ENCODE measurements around the gene IQSEC3.
"Not testable (repeated sequence)": the region's sequence is repeated elsewhere in the genome, so short reads cannot be mapped to it uniquely, and the experiment has no call there.

Gene IQSEC3

DNA sequence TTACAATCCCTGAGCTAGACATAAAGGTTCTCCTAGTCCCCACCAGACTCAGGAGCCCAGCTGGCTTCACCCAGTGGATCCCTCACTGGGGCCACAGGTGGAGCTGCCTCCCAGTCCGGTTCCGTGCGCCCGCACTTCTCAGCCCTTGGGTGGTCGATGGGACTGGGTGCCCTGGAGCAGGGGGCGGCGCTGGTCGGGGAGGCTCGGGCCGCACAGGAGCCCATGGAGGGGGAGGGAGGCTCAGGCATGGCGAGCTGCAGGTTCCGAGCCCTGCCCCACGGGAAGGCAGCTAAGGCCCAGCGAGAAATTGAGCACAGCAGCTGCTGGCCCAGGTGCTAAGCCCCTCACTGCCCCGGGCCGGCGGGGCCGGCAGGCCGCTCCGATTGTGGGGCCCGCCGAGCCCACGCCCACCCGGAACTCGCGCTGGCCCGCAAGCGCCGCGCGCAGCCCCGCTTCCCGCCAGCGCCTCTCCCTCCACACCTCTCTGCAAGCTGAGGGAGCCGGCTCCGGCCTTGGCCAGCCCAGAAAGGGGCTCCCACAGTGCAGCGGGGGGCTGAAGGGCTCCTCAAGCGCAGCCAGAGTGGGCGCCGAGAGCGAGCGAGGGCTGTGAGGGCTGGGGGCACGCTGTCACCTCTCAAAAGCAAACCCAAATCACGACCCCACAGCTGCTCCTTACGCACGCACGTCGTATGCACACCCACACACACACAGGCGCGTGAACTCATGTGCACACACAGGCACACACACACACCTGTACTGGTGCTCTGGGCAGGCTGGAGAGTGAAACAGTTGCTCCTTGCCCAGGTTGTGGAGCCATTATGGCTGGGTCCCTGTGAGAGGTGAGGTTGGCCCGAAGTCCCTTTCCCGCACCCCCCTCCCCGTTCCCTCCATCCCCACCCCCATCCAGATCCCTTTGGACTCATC lies 121.7 kb downstream of the IQSEC3 start:
- not testable (repeated sequence) for H3K4me1 ChIP-seq (ENCODE audit: insufficient read depth, low read length); H3K36me3 ChIP-seq (ENCODE audit: insufficient read depth, low read length); H3K27ac ChIP-seq (ENCODE audit: low read depth, low read length); H3K9me3 ChIP-seq (ENCODE audit: low read length); H3K27me3 ChIP-seq (ENCODE audit: control insufficient read depth in 1 of 2, insufficient read depth in 2 of 2, low read length in 2 of 2)
- H3K4me3 ChIP-seq (ENCODE audit: low read depth in 1 of 2, low read length in 2 of 2): peak overlapping the region in 1 of 2 donors; percentile 58
- peak overlapping the region; percentile 21 for H3K9ac ChIP-seq (ENCODE audit: low read length)

- no peak overlapping the region for H3K27ac ChIP-seq (ENCODE audit: low read depth, low read length)
- peaks cover 0 to 3% of the 10 kb centered on the region in 2 donors for H3K27me3 ChIP-seq (ENCODE audit: control insufficient read depth in 1 of 2, insufficient read depth in 2 of 2, low read length in 2 of 2)
- H3K36me3 ChIP-seq (ENCODE audit: insufficient read depth, low read length): no peaks in the 10 kb centered on the region
- H3K9ac ChIP-seq (ENCODE audit: low read length): peak overlapping the region; percentile 21
- H3K4me1 ChIP-seq (ENCODE audit: insufficient read depth, low read length): no peaks in the 10 kb centered on the region
- H3K4me3 ChIP-seq (ENCODE audit: low read depth in 1 of 2, low read length in 2 of 2): peak overlapping the region in 1 of 2 donors; percentile 58
- no peaks in the 10 kb centered on the region for H3K9me3 ChIP-seq (ENCODE audit: low read length)
Measured at GRCh38 chr12:188910-189621, 122.5 kb downstream of the IQSEC3 start.

- Histone ChIP-seq H3K27ac (ENCODE audit: low read depth, low read length) (no peak overlapping the region), H3K27me3 (ENCODE audit: control insufficient read depth in 1 of 2, insufficient read depth in 2 of 2, low read length in 2 of 2) (peaks cover 0 to 3% of the 10 kb centered on the region in 2 donors), H3K4me1 (ENCODE audit: insufficient read depth, low read length) (no peaks in the 10 kb centered on the region), H3K9me3 (ENCODE audit: low read length) (no peaks in the 10 kb centered on the region), H3K4me3 (ENCODE audit: low read depth in 1 of 2, low read length in 2 of 2) (peak overlapping the region in 1 of 2 donors; percentile 58), H3K36me3 (ENCODE audit: insufficient read depth, low read length) (no peaks in the 10 kb centered on the region), H3K9ac (ENCODE audit: low read length) (no peak overlapping the region)
Measured at GRCh38 chr12:189622-189962, 123.0 kb downstream of the IQSEC3 start.

DNA sequence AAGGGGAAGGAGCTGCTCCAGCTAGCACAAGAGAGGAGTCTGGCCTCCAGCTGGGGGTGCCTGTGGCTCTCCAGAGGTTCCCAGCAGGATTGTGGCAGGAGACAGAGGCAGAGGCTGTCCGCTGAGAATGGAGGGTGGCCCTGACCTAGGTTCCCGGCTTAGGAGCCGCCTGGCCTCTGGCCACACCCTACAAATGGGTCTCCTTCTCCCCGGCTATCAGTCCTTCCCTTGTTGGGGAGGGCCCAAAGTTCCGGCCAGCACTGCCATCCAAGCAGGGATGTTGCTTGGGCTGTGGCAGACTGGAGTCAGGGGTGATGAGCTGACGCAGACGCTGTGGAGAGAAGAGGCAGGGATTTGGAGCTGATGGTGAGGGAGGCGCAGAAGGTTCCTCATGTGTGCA lies 124.3 kb downstream of the IQSEC3 start:
- no peaks in the 10 kb centered on the region for H3K9me3 ChIP-seq (ENCODE audit: low read length)
- no peak overlapping the region for H3K27ac ChIP-seq (ENCODE audit: low read depth, low read length)
- no peak overlapping the region for H3K4me3 ChIP-seq (ENCODE audit: low read depth in 1 of 2, low read length in 2 of 2)
- no peaks in the 10 kb centered on the region for H3K4me1 ChIP-seq (ENCODE audit: insufficient read depth, low read length)
- no peaks in the 10 kb centered on the region for H3K36me3 ChIP-seq (ENCODE audit: insufficient read depth, low read length)
- H3K9ac ChIP-seq (ENCODE audit: low read length): no peak overlapping the region
- H3K27me3 ChIP-seq (ENCODE audit: control insufficient read depth in 1 of 2, insufficient read depth in 2 of 2, low read length in 2 of 2): peaks cover 0 to 3% of the 10 kb centered on the region in 2 donors

DNA sequence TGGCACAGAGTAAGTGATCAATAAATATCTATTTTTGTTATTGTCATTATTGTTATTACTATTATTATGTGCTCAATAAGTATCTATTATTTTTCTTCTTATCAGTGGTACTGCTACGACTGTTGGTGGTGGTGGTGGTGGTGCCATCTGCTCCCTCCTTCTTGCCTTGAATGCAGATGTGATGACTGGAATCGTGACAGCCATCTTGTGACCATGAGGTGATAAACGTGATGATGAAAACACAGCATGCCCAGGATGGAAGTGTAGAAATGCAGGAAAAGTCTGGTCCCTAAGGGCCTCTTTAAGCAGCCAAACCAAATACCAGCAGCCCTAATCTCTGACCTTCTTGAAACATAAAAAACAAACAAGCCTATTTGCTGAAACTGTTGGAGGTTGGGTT lies 125.0 kb downstream of the IQSEC3 start:
- no peak overlapping the region for H3K27ac ChIP-seq (ENCODE audit: low read depth, low read length)
- peaks cover 0 to 10% of the 10 kb centered on the region in 2 donors for H3K27me3 ChIP-seq (ENCODE audit: control insufficient read depth in 1 of 2, insufficient read depth in 2 of 2, low read length in 2 of 2)
- no peak overlapping the region for H3K9ac ChIP-seq (ENCODE audit: low read length)
- no peaks in the 10 kb centered on the region for H3K36me3 ChIP-seq (ENCODE audit: insufficient read depth, low read length)
- no peak overlapping the region for H3K4me3 ChIP-seq (ENCODE audit: low read depth in 1 of 2, low read length in 2 of 2)
- no peaks in the 10 kb centered on the region for H3K9me3 ChIP-seq (ENCODE audit: low read length)
- H3K4me1 ChIP-seq (ENCODE audit: insufficient read depth, low read length): no peaks in the 10 kb centered on the region

DNA sequence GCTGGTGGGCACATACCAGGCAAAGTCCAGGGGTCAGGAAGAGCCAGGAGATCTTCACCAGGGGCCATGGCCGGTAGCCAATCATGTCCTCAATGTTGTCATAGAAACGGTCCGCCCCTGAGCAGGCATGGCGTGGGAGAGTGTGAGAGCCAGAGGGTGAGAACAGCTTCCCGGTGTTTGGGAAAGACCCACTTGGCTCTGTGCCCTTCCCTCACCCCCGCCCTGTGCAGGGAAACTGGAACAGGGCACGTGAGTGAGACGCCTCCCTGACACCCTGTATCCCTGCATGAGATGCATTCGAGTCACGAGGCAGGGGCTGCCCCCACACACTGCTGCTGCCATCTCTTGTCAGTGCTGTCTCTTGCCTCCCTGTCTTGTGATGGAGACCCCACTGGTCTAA lies 126.7 kb downstream of the IQSEC3 start:
- H3K4me3 ChIP-seq (ENCODE audit: low read depth in 1 of 2, low read length in 2 of 2): no peak overlapping the region
- H3K36me3 ChIP-seq (ENCODE audit: insufficient read depth, low read length): no peaks in the 10 kb centered on the region
- H3K27me3 ChIP-seq (ENCODE audit: control insufficient read depth in 1 of 2, insufficient read depth in 2 of 2, low read length in 2 of 2): peaks cover 0 to 12% of the 10 kb centered on the region in 2 donors
- H3K9ac ChIP-seq (ENCODE audit: low read length): no peak overlapping the region
- H3K27ac ChIP-seq (ENCODE audit: low read depth, low read length): no peak overlapping the region
- H3K4me1 ChIP-seq (ENCODE audit: insufficient read depth, low read length): no peaks in the 10 kb centered on the region
- H3K9me3 ChIP-seq (ENCODE audit: low read length): no peaks in the 10 kb centered on the region

- Histone ChIP-seq H3K4me3 (ENCODE audit: low read depth in 1 of 2, low read length in 2 of 2) (no peak overlapping the region), H3K9ac (ENCODE audit: low read length) (no peak overlapping the region), H3K9me3 (ENCODE audit: low read length) (no peaks in the 10 kb centered on the region), H3K27me3 (ENCODE audit: control insufficient read depth in 1 of 2, insufficient read depth in 2 of 2, low read length in 2 of 2) (peaks cover 0 to 17% of the 10 kb centered on the region in 2 donors), H3K4me1 (ENCODE audit: insufficient read depth, low read length) (no peaks in the 10 kb centered on the region), H3K27ac (ENCODE audit: low read depth, low read length) (no peak overlapping the region), H3K36me3 (ENCODE audit: insufficient read depth, low read length) (no peaks in the 10 kb centered on the region)
Measured at GRCh38 chr12:194276-194675, 127.7 kb downstream of the IQSEC3 start.

DNA sequence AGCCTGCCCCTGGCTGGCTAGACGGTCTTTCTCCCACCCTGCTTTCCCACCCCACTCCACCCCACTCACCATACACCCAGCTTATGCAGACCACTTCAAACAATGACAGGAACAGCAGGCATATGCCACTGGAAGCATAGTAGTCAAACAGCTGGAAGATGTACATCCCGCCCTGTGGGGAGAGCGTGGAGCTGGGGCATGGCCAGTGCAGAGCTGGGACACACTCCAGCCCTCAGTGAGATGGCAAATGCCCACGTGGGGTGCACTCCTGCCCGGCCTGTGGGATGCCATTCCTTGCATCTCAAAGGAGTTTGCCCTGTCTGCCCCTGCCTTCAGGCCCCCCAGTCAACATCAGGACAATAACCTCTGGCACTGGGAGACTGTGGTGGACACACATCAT lies 128.6 kb downstream of the IQSEC3 start:
- no peaks in the 10 kb centered on the region for H3K4me1 ChIP-seq (ENCODE audit: insufficient read depth, low read length)
- H3K36me3 ChIP-seq (ENCODE audit: insufficient read depth, low read length): no peaks in the 10 kb centered on the region
- H3K9ac ChIP-seq (ENCODE audit: low read length): no peak overlapping the region
- H3K27ac ChIP-seq (ENCODE audit: low read depth, low read length): no peak overlapping the region
- peaks cover 0 to 17% of the 10 kb centered on the region in 2 donors for H3K27me3 ChIP-seq (ENCODE audit: control insufficient read depth in 1 of 2, insufficient read depth in 2 of 2, low read length in 2 of 2)
- H3K9me3 ChIP-seq (ENCODE audit: low read length): no peaks in the 10 kb centered on the region
- no peak overlapping the region for H3K4me3 ChIP-seq (ENCODE audit: low read depth in 1 of 2, low read length in 2 of 2)

- Histone ChIP-seq H3K27ac (ENCODE audit: low read depth, low read length) (no peak overlapping the region), H3K4me3 (ENCODE audit: low read depth in 1 of 2, low read length in 2 of 2) (no peak overlapping the region), H3K36me3 (ENCODE audit: insufficient read depth, low read length) (no peaks in the 10 kb centered on the region), H3K9ac (ENCODE audit: low read length) (no peak overlapping the region), H3K4me1 (ENCODE audit: insufficient read depth, low read length) (no peaks in the 10 kb centered on the region), H3K27me3 (ENCODE audit: control insufficient read depth in 1 of 2, insufficient read depth in 2 of 2, low read length in 2 of 2) (peaks cover 0 to 17% of the 10 kb centered on the region in 2 donors), H3K9me3 (ENCODE audit: low read length) (no peaks in the 10 kb centered on the region)
Measured at GRCh38 chr12:195951-196350, 129.4 kb downstream of the IQSEC3 start.

GRCh38 chr12:196436-196835 lies 129.9 kb downstream of the IQSEC3 start:
- Histone ChIP-seq H3K4me3 (ENCODE audit: low read depth in 1 of 2, low read length in 2 of 2) (no peak overlapping the region), H3K9me3 (ENCODE audit: low read length) (no peaks in the 10 kb centered on the region), H3K27ac (ENCODE audit: low read depth, low read length) (no peak overlapping the region), H3K27me3 (ENCODE audit: control insufficient read depth in 1 of 2, insufficient read depth in 2 of 2, low read length in 2 of 2) (peaks cover 0 to 17% of the 10 kb centered on the region in 2 donors), H3K36me3 (ENCODE audit: insufficient read depth, low read length) (no peaks in the 10 kb centered on the region), H3K9ac (ENCODE audit: low read length) (no peak overlapping the region), H3K4me1 (ENCODE audit: insufficient read depth, low read length) (no peaks in the 10 kb centered on the region)

- Histone ChIP-seq H3K36me3 (ENCODE audit: insufficient read depth, low read length) (no peaks in the 10 kb centered on the region), H3K27me3 (ENCODE audit: control insufficient read depth in 1 of 2, insufficient read depth in 2 of 2, low read length in 2 of 2) (peaks cover 0 to 26% of the 10 kb centered on the region in 2 donors), H3K9me3 (ENCODE audit: low read length) (no peaks in the 10 kb centered on the region), H3K27ac (ENCODE audit: low read depth, low read length) (no peak overlapping the region), H3K4me3 (ENCODE audit: low read depth in 1 of 2, low read length in 2 of 2) (no peak overlapping the region), H3K4me1 (ENCODE audit: insufficient read depth, low read length) (no peaks in the 10 kb centered on the region), H3K9ac (ENCODE audit: low read length) (no peak overlapping the region)
Measured at GRCh38 chr12:197347-197746, 130.8 kb downstream of the IQSEC3 start.
